ENCODE data around the gene DAAM2.

DNA sequence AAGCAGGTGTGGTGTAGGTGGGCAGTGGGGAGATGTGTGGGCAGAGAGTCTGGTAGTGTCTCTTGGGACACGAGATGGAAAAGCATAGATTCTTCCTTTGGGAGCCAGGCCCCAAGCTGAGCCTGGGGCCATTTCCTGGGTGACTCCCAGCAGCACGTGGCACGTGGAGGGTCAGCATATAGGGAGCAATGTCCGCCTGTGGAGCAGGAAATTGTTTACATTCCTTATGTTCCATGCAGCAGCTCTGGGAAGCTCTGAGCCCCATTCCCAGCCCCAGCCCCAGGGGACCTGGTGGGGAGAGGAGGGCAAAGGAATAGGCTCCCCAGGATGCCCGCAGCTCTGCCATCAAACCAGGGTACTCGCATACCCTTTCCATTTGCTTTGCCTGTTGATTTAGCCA lies 57.6 kb downstream of the DAAM2 start:
- TF ChIP-seq EP300 (IDR thresholded peaks at IDR 0.05; ENCODE audit: borderline replicate concordance) = no peak
- no peak for TF ChIP-seq TAF1 (IDR thresholded peaks at IDR 0.05; ENCODE audit: low read depth)
- TF ChIP-seq CEBPB (IDR thresholded peaks at IDR 0.05) = no peak
- TF ChIP-seq, protein P1, sequence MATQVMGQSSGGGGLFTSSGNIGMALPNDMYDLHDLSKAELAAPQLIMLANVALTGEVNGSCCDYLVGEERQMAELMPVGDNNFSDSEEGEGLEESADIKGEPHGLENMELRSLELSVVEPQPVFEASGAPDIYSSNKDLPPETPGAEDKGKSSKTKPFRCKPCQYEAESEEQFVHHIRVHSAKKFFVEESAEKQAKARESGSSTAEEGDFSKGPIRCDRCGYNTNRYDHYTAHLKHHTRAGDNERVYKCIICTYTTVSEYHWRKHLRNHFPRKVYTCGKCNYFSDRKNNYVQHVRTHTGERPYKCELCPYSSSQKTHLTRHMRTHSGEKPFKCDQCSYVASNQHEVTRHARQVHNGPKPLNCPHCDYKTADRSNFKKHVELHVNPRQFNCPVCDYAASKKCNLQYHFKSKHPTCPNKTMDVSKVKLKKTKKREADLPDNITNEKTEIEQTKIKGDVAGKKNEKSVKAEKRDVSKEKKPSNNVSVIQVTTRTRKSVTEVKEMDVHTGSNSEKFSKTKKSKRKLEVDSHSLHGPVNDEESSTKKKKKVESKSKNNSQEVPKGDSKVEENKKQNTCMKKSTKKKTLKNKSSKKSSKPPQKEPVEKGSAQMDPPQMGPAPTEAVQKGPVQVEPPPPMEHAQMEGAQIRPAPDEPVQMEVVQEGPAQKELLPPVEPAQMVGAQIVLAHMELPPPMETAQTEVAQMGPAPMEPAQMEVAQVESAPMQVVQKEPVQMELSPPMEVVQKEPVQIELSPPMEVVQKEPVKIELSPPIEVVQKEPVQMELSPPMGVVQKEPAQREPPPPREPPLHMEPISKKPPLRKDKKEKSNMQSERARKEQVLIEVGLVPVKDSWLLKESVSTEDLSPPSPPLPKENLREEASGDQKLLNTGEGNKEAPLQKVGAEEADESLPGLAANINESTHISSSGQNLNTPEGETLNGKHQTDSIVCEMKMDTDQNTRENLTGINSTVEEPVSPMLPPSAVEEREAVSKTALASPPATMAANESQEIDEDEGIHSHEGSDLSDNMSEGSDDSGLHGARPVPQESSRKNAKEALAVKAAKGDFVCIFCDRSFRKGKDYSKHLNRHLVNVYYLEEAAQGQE (IDR thresholded peaks at IDR 0.05; ENCODE audit: low read depth) = no peak
- TF ChIP-seq, protein P2, sequence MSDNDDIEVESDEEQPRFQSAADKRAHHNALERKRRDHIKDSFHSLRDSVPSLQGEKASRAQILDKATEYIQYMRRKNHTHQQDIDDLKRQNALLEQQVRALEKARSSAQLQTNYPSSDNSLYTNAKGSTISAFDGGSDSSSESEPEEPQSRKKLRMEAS (IDR thresholded peaks at IDR 0.05) = no peak
- no peak for TF ChIP-seq ZBTB7A (IDR thresholded peaks at IDR 0.05; ENCODE audit: low read depth)
- TF ChIP-seq TEAD4 (IDR thresholded peaks at IDR 0.05) = no peak
- no peak for TF ChIP-seq RAD21 (IDR thresholded peaks at IDR 0.05; ENCODE audit: low read depth)
- no peak for TF ChIP-seq YY1 (IDR thresholded peaks at IDR 0.05; ENCODE audit: low read depth)
- TF ChIP-seq EGR1 (IDR thresholded peaks at IDR 0.05) = no peak
- TF ChIP-seq, protein P3, sequence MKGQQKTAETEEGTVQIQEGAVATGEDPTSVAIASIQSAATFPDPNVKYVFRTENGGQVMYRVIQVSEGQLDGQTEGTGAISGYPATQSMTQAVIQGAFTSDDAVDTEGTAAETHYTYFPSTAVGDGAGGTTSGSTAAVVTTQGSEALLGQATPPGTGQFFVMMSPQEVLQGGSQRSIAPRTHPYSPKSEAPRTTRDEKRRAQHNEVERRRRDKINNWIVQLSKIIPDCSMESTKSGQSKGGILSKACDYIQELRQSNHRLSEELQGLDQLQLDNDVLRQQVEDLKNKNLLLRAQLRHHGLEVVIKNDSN (IDR thresholded peaks at IDR 0.05) = no peak
- no peak for TF ChIP-seq CREB1 (IDR thresholded peaks at IDR 0.05; ENCODE audit: low read depth)
